ENCODE results near the gene GPC6.

The GPC6 gene

GRCh38 chr13:93744886-93745285 is 518.3 kb downstream of the GPC6 start:
- DNase-seq (ENCODE audit: low spot score), result no peak

- DNase-seq (ENCODE audit: low spot score), result no peak
These were observed 519.3 kb downstream of the GPC6 start for GRCh38 chr13:93745884-93746283.

- DNase-seq (ENCODE audit: low spot score), result no peak
These were observed 520.0 kb downstream of the GPC6 start for GRCh38 chr13:93746589-93746988.

- no peak for DNase-seq (ENCODE audit: low spot score)
These were observed 524.1 kb downstream of the GPC6 start for GRCh38 chr13:93750676-93751075.

- DNase-seq (ENCODE audit: low spot score), result no peak
These were observed 524.5 kb downstream of the GPC6 start for GRCh38 chr13:93751117-93751516.

GRCh38 chr13:93752541-93752940 is 525.9 kb downstream of the GPC6 start:
- no peak for DNase-seq (ENCODE audit: low spot score)

GRCh38 chr13:93753639-93754038 is 527.0 kb downstream of the GPC6 start:
- no peak for DNase-seq (ENCODE audit: low spot score)

- DNase-seq (ENCODE audit: low spot score), result no peak
These were observed 528.7 kb downstream of the GPC6 start for GRCh38 chr13:93755341-93755740.

- no peak for DNase-seq (ENCODE audit: low spot score)
These were observed 532.0 kb downstream of the GPC6 start for GRCh38 chr13:93758575-93758974.

- DNase-seq (ENCODE audit: low spot score), result peak; percentile 38
These were observed 536.3 kb downstream of the GPC6 start for GRCh38 chr13:93762708-93763426.

GRCh38 chr13:93765062-93765461 is 538.5 kb downstream of the GPC6 start:
- DNase-seq (ENCODE audit: low spot score), result no peak

GRCh38 chr13:93765811-93766210 is 539.2 kb downstream of the GPC6 start:
- no peak for DNase-seq (ENCODE audit: low spot score)

GRCh38 chr13:93766719-93767118 is 540.1 kb downstream of the GPC6 start:
- no peak for DNase-seq (ENCODE audit: low spot score)

- no peak for DNase-seq (ENCODE audit: low spot score)
These were observed 540.7 kb downstream of the GPC6 start for GRCh38 chr13:93767180-93767916.

- no peak for DNase-seq (ENCODE audit: low spot score)
These were observed 541.4 kb downstream of the GPC6 start for GRCh38 chr13:93767917-93768409.

- no peak for DNase-seq (ENCODE audit: low spot score)
These were observed 542.5 kb downstream of the GPC6 start for GRCh38 chr13:93769101-93769500.

GRCh38 chr13:93769607-93770006 is 543.0 kb downstream of the GPC6 start:
- no peak for DNase-seq (ENCODE audit: low spot score)

- no peak for DNase-seq (ENCODE audit: low spot score)
These were observed 544.6 kb downstream of the GPC6 start for GRCh38 chr13:93771227-93771626.

- DNase-seq (ENCODE audit: low spot score), result no peak
These were observed 545.2 kb downstream of the GPC6 start for GRCh38 chr13:93771782-93772181.

- DNase-seq (ENCODE audit: low spot score), result no peak
These were observed 547.9 kb downstream of the GPC6 start for GRCh38 chr13:93774506-93774905.

- no peak for DNase-seq (ENCODE audit: low spot score)
These were observed 548.4 kb downstream of the GPC6 start for GRCh38 chr13:93775027-93775426.

- no peak for DNase-seq (ENCODE audit: low spot score)
These were observed 549.0 kb downstream of the GPC6 start for GRCh38 chr13:93775507-93776108.

GRCh38 chr13:93776936-93777335 is 550.3 kb downstream of the GPC6 start:
- no peak for DNase-seq (ENCODE audit: low spot score)
